Adrenal gland (tissue), 19 donors: ENCODE measurements around the gene TH. TPM values are rescaled to one million over a fixed set of nuclear protein-coding genes. Genes with fewer than 3 reads are reported as not detected.

Experiments
- DNase-seq, 7 donors: peaks; one replicate each; pipeline ENCODE4 v3.0.0-alpha.2; 2019 to 2020
- H3K27ac ChIP-seq, 5 donors: fragments of 200-600 bp; sonication (generic) in 4 of 5; 1 replicate in 3 of 5; 2 replicates in 2 of 5; pipeline versions ENCODE4 v1.5.1 to v1.8.0; 2016 to 2020; ENCODE audit warnings: mild to moderate bottlenecking in 1 of 5
- H3K27me3 ChIP-seq: fragments of 200-600 bp; 2 replicates; pipeline ENCODE4 v1.8.0; 2021
- H3K36me3 ChIP-seq, 2 donors: fragments of 200-600 bp; replicated peaks in 1 of 2; 1 replicate in 1 of 2; 2 replicates in 1 of 2; pipeline versions ENCODE4 v1.5.1 to v1.8.0; 2018 to 2022
- H3K4me1 ChIP-seq, 2 donors: fragments of 200-600 bp; replicated peaks in 1 of 2; 1 replicate in 1 of 2; 2 replicates in 1 of 2; pipeline versions ENCODE4 v1.5.1 to v1.8.0; 2018 to 2021
- H3K4me3 ChIP-seq, 4 donors: fragments of 200-600 bp; sonication (generic) in 3 of 4; one replicate each; pipeline ENCODE4 v1.5.1; 2016 to 2018
- H3K9me3 ChIP-seq, 3 donors: fragments of 200-600 bp; sonication (generic) in 1 of 3; replicated peaks in 1 of 3; 1 replicate in 2 of 3; 2 replicates in 1 of 3; pipeline versions ENCODE4 v1.5.1 to v1.8.0; 2016 to 2021
- CTCF ChIP-seq, 6 experiments: fragments of 450-650 bp in 4 of 6; fragments of 200-600 bp in 2 of 6; sonication (generic) in 1 of 6; IDR thresholded peaks; 1 replicate in 5 of 6; 2 replicates in 1 of 6; pipeline versions ENCODE4 v1.5.1 to v1.8.0; 2016 to 2021; ENCODE audit warnings: antibody characterized with exemption in 6 of 6, mild to moderate bottlenecking in 2 of 6, moderate library complexity in 1 of 6
- POLR2A ChIP-seq, 2 donors: fragments of 450-650 bp; IDR thresholded peaks; one replicate each; pipeline ENCODE4 v1.6.1; 2017; ENCODE audit warnings: antibody characterized with exemption in 2 of 2, mild to moderate bottlenecking in 2 of 2, moderate library complexity in 1 of 2
- WGBS, 4 donors: extraction: QIAGEN DNeasy Blood & Tissue Kit in 2 of 4; methylation state at CpG; one replicate each; pipeline versions ENCODE4 v1.1.5 to v1.1.7; 2013 to 2017; 5-methylcytosine and 5-hydroxymethylcytosine counted together
- intact Hi-C, 2 donors: fragments of 100-400 bp; cut with DNase I; formaldehyde crosslinking; loops; one replicate each; pipeline versions ENCODE4 v1.14.1 to v1.15.0; 2022 to 2023
- long read RNA-seq, 10 donors: library from polyadenylated mRNA in 3 of 10; unstranded in 2 of 10; stranded (forward) in 1 of 10; transcript quantifications; one replicate each; pipeline ENCODE4 v2.0.0 and lab custom pipeline, GENCODE V29; 2021 to 2026
- polyA plus RNA-seq, 3 donors: library from polyadenylated mRNA; stranded (reverse); fragments of 200-250 nt in 2 of 3; fragments of 350-450 nt in 1 of 3; fragmentation: Illumina TruSeq in 1 of 3; extraction: RNeasy Lipid Tissue Mini Kit (QIAGEN cat#74804) in 1 of 3; gene quantifications; one replicate each; pipeline ENCODE4 v1.2.3, GENCODE V29; 2013 to 2014
- total RNA-seq, 9 donors: library from RNA; depleted of rRNA in 4 of 9; stranded (reverse); fragments of >200 nt in 4 of 9; fragments of 120-200 nt in 1 of 9; fragmentation: NEBNext Ultra II Directional in 1 of 9; extraction: Animal tissue kit (Norgen Biotek cat#: 25700) in 1 of 9; gene quantifications; one replicate each; pipeline versions ENCODE4 v1.1.0 to v1.2.4, GENCODE V29; 2013 to 2023
- donor health status: healthy with polysubstance abuse.
- donor health status: Bipolar disorder and iron deficiency.
- donor health status: DM: yes; HTN: yes; CAD: no.
- donor health status: DM: no; HTN: no; CAD: no.
- donor health status: DM: no; HTN: no; CAD: no.
- donor health status: DM: yes; HTN: yes; CAD: no.

TH gene
- total RNA-seq: 100 to 1,000 TPM in 3 of 9 donors, 10 to 100 TPM in 2, 1 to 10 TPM in 2, under 1 TPM in 1, not detected in 1; 0.54 to 433 (median 17.2) TPM
- polyA plus RNA-seq: 1,000 to 10,000 TPM in 1 of 3 donors, 100 to 1,000 TPM in 1, 10 to 100 TPM in 1; 55.2 to 1,253 (median 194) TPM
- long read RNA-seq, donor 1: 0 reads
- long read RNA-seq, donor 2, partial matches to known transcripts: 0 of 1 reads
- long read RNA-seq, donor 2, other reads (novel, unspliced or antisense): 0 of 1 reads
- long read RNA-seq, donor 3, partial matches to known transcripts: 0 of 1 reads
- long read RNA-seq, donor 3, other reads (novel, unspliced or antisense): 0 of 1 reads
- long read RNA-seq, donor 4, partial matches to known transcripts: 0 of 1 reads
- long read RNA-seq, donor 4, other reads (novel, unspliced or antisense): 1 of 1 reads
- long read RNA-seq, donor 5, partial matches to known transcripts: 0 of 17 reads
- long read RNA-seq, donor 5, other reads (novel, unspliced or antisense): 13 of 17 reads
- long read RNA-seq, donor 6, transcript TH-203 (13 exons, 1,889 nt): major isoform, 410 of 918 reads
- long read RNA-seq, donor 6, transcript TH-205 (14 exons, 1,898 nt): minor isoform, 31 of 918 reads
- long read RNA-seq, donor 6, transcript TH-206 (14 exons, 1,910 nt): minor isoform, 26 of 918 reads
- long read RNA-seq, donor 6, partial matches to known transcripts: 74 of 918 reads
- long read RNA-seq, donor 6, other reads (novel, unspliced or antisense): 377 of 918 reads
- long read RNA-seq, donor 7: 0 reads
- long read RNA-seq, donor 8: 0 reads
- long read RNA-seq, donor 9: 0 reads
- long read RNA-seq, donor 10, transcript TH-203 (13 exons, 1,889 nt): major isoform, 11 of 19 reads
- long read RNA-seq, donor 10, partial matches to known transcripts: 0 of 19 reads
- long read RNA-seq, donor 10, other reads (novel, unspliced or antisense): 6 of 19 reads

DNA sequence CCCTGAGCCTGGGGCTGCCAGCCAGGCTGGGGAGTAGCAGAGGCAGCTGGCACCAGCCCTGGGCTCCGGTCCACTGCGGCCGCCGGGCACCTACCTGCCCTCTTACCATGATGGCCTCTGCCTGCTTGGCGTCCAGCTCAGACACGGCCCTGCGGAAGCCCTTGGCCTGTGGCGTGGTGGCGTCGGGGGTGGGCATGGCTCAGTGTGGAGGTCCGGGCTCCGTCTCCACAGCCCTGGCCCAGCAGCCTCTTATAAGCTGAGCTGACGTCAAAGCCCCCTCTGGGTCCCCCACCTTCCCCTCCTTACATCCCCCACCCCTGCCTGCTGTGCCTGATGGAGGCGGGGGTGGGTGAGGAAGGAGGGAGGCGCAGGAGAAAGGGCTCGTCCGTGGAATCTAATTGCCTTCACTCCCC is at the start of gene TH:
Gene TH (minus strand): TSS at position 225 of the 413 bp plus-strand sequence. CDS start 29 bp downstream, at position 196.
- DNase-seq: peak in 1 of 7 donors; percentile 92
- 57 to 71% (median 62%) methylated on average over 4 to 17 of the region's 17 CpGs for WGBS, 4 donors
- intact Hi-C loops: no loop called here
- Histone ChIP-seq H3K9me3 (no peaks in the 10 kb centered on the region), H3K27me3 (no peaks in the 10 kb centered on the region), H3K27ac (peak within 1 kb of the TSS in 1 of 5 donors; percentile 73), H3K36me3 (no peaks in the 10 kb centered on the region), H3K4me3 (no peak within 1 kb of the TSS), H3K4me1 (peaks cover 0 to under 1% of the 10 kb centered on the region in 2 donors)
- TF ChIP-seq CTCF (IDR thresholded peaks at IDR 0.05): no peak
- TF ChIP-seq POLR2A (IDR thresholded peaks at IDR 0.05): peak; percentile 54 to 94

GRCh38 chr11:2221024-2221423 is 49.4 kb upstream of the TH start:
- no peaks in the 10 kb centered on the region for H3K4me1 ChIP-seq
- no peaks in the 10 kb centered on the region for H3K36me3 ChIP-seq
- peaks cover 0 to 4% (median 0%) of the 10 kb centered on the region in 3 donors for H3K9me3 ChIP-seq
- H3K27me3 ChIP-seq: no peaks in the 10 kb centered on the region
- H3K4me3 ChIP-seq: no peak overlapping the region
- no peak overlapping the region for H3K27ac ChIP-seq
- WGBS, 4 donors: 50 to 68% (median 57%) methylated on average over 1 of the region's 1 CpG
- intact Hi-C loops: no loop called here
- no peak for TF ChIP-seq CTCF (IDR thresholded peaks at IDR 0.05)
- no peak for TF ChIP-seq POLR2A (IDR thresholded peaks at IDR 0.05)
- DNase-seq: no peak

DNA sequence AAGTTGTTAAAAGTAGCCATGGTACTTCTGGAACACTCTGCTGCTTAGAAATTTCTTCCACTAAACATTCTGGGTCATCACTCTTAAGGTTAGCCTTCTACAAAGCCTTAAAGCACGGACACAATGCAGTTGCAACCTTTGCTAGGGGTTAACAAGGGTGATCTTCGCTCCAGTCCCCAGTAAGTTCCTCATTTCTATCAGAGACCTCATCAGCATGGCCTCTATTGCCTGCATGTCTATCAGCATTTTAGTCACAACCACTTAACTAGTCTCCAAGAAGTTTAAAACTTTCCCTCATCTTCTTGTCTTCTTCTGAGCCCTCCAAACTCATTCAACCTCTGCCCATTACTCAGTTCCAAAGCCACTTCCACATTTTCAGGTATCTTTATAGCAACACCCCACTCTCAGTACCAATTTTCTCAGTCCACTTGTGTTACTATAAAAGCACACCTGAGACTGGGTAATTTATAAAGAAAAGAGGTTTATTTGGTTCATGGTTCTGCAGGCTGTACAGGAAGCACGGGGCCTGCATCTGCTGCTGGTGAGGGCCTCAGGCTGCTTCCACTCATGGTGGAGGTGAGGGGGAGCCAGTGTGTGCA is 48.7 kb upstream of the TH start:
- Histone ChIP-seq H3K27me3 (no peaks in the 10 kb centered on the region), H3K27ac (no peak overlapping the region), H3K4me1 (no peaks in the 10 kb centered on the region), H3K9me3 (peaks cover 0 to 4% (median 0%) of the 10 kb centered on the region in 3 donors), H3K4me3 (no peak overlapping the region), H3K36me3 (no peaks in the 10 kb centered on the region)
- TF ChIP-seq CTCF (IDR thresholded peaks at IDR 0.05) (no peak), POLR2A (IDR thresholded peaks at IDR 0.05) (no peak)
- WGBS, 4 donors: 63 to 75% (median 73%) methylated on average over 3 of the region's 3 CpGs
- intact Hi-C loops: no loop called here
- DNase-seq: no peak
